HG03066 (cell line): ENCODE measurements around the gene RAG2.

ENCODE experiments used
- ATAC-seq: cut with Tn5 transposase; IDR thresholded peaks from one replicate; pipeline ENCODE4 v1.9.1; 2021; ENCODE audit warnings: low read depth; ENCODE audit not compliant: unreplicated experiment

RAG2 gene

GRCh38 chr11:36598051-36598450 is at the start of gene RAG2:
Gene RAG2 (minus strand): TSS chr11:36598236. CDS start chr11:36594168, 4,068 bp downstream.
- ATAC-seq: no peak

GRCh38 chr11:36638556-36638955 is 40.5 kb upstream of the RAG2 start:
- no peak for ATAC-seq

- no peak for ATAC-seq
These were observed 37.2 kb upstream of the RAG2 start for GRCh38 chr11:36635066-36635862.

- no peak for ATAC-seq
These were observed 33.7 kb upstream of the RAG2 start for GRCh38 chr11:36631774-36632173.

- no peak for ATAC-seq
These were observed 30.8 kb upstream of the RAG2 start for GRCh38 chr11:36628765-36629244.

GRCh38 chr11:36628141-36628540 is 30.1 kb upstream of the RAG2 start:
- no peak for ATAC-seq

GRCh38 chr11:36627471-36627870 is 29.4 kb upstream of the RAG2 start:
- no peak for ATAC-seq

- ATAC-seq: no peak
These were observed 29.0 kb upstream of the RAG2 start for GRCh38 chr11:36627006-36627405.

GRCh38 chr11:36623494-36623893 is 25.5 kb upstream of the RAG2 start:
- ATAC-seq: no peak

- no peak for ATAC-seq
These were observed 24.5 kb upstream of the RAG2 start for GRCh38 chr11:36622431-36623136.

GRCh38 chr11:36620246-36620645 is 22.2 kb upstream of the RAG2 start:
- ATAC-seq: no peak

GRCh38 chr11:36619502-36619901 is 21.5 kb upstream of the RAG2 start:
- ATAC-seq: no peak

- no peak for ATAC-seq
These were observed 20.5 kb upstream of the RAG2 start for GRCh38 chr11:36618363-36619047.

- ATAC-seq: no peak
These were observed 19.7 kb upstream of the RAG2 start for GRCh38 chr11:36617543-36618362.

- ATAC-seq: no peak
These were observed 17.8 kb upstream of the RAG2 start for GRCh38 chr11:36615826-36616225.

GRCh38 chr11:36609383-36609782 is 11.3 kb upstream of the RAG2 start:
- no peak for ATAC-seq

- ATAC-seq: no peak
These were observed 10.6 kb upstream of the RAG2 start for GRCh38 chr11:36608491-36609199.

- peak; percentile 79 for ATAC-seq
These were observed 7.5 kb upstream of the RAG2 start for GRCh38 chr11:36605221-36606216.

GRCh38 chr11:36602135-36602534 is 4.1 kb upstream of the RAG2 start:
- ATAC-seq: no peak
